LNCaP clone FGC (cell line): ENCODE measurements around the gene KIF7.

Experiments used
- DNase-seq: peaks from one replicate; pipeline ENCODE4 v3.0.0-alpha.2; 2011; ENCODE audit warnings: low read depth
- H3K4me3 ChIP-seq: 2 replicates; pipeline ENCODE4 v1.5.1; 2011; ENCODE audit warnings: mild to moderate bottlenecking, low read depth, low read length, control low read depth
- CTCF ChIP-seq: IDR thresholded peaks from 2 replicates; pipeline ENCODE4 v1.5.1; 2012; ENCODE audit warnings: mild to moderate bottlenecking; ENCODE audit not compliant: control insufficient read depth, insufficient read depth; ENCODE audit errors: extremely low read depth

The KIF7 gene

GRCh38 chr15:89669309-89669865, 14.1 kb upstream of the KIF7 start:
- H3K4me3 ChIP-seq: no peak overlapping the region
- no peak for DNase-seq
- no peak for TF ChIP-seq CTCF

- H3K4me3 ChIP-seq: no peak overlapping the region
- no peak for TF ChIP-seq CTCF
- no peak for DNase-seq
These were observed 12.9 kb upstream of the KIF7 start for GRCh38 chr15:89668171-89668570.

GRCh38 chr15:89667706-89667960, 12.4 kb upstream of the KIF7 start:
- TF ChIP-seq CTCF: no peak
- DNase-seq: no peak
- no peak overlapping the region for H3K4me3 ChIP-seq

- DNase-seq: no peak
- TF ChIP-seq CTCF: no peak
- H3K4me3 ChIP-seq: no peak overlapping the region
These were observed 11.8 kb upstream of the KIF7 start for GRCh38 chr15:89666858-89667705.

GRCh38 chr15:89666184-89666857, 11.1 kb upstream of the KIF7 start:
- TF ChIP-seq CTCF: no peak
- no peak for DNase-seq

GRCh38 chr15:89665449-89666181, 10.3 kb upstream of the KIF7 start:
- H3K4me3 ChIP-seq: no peak overlapping the region
- no peak for DNase-seq
- TF ChIP-seq CTCF: no peak

More at GRCh38 chr15:89666184-89666857, 11.1 kb upstream of the KIF7 start:
- H3K4me3 ChIP-seq: no peak overlapping the region
